A549 treated with DMSO at 1 μM for 4 hours (cell line): ENCODE results near the gene BHLHA15. TPM values are rescaled to one million over a fixed set of nuclear protein-coding genes. Genes with fewer than 3 reads are reported as not detected.

Experiments used
- total RNA-seq: library from RNA; stranded (reverse); fragments of 200-300 nt; extraction: Qiagen RNA extraction; gene quantifications from 5 replicates; pipeline ENCODE4 v1.2.3, GENCODE V29; 2022; ENCODE audit warnings: low read depth

Gene BHLHA15
- total RNA-seq: 0.44 to 0.66 TPM (median 0.56 TPM) in 5 replicates

GRCh38 chr7:98211221-98211675, at the start of gene BHLHA15:
BHLHA15 (plus strand) TSS chr7:98211439; CDS start chr7:98212310, 871 bp downstream.

GRCh38 chr7:98251601-98252424, 40.6 kb downstream of the BHLHA15 start, which contains the start of gene TECPR1:
TECPR1 (minus strand) TSS chr7:98252232; CDS start chr7:98246146, 6,086 bp downstream.

Other genes starting within 250 kb of the BHLHA15 start
- not detected in 5 replicates for gene OCM2, start 221.2 kb upstream of the BHLHA15 start, total RNA-seq
- 11.0 to 13.5 TPM (median 12.4 TPM) in 5 replicates for gene LMTK2, start 104.6 kb upstream of the BHLHA15 start, total RNA-seq
- 6.3 to 8.6 TPM (median 8.3 TPM) in 5 replicates for gene TECPR1, start 40.8 kb downstream of the BHLHA15 start, total RNA-seq
- 104 to 168 TPM (median 157 TPM) in 5 replicates for gene BRI3, start 70.2 kb downstream of the BHLHA15 start, total RNA-seq
- gene BAIAP2L1, start 189.7 kb downstream of the BHLHA15 start, total RNA-seq: 47.6 to 59.1 TPM (median 55.6 TPM) in 5 replicates